Activated CD4-positive, CD25-positive, alpha-beta regulatory T cell treated with anti-CD3 and anti-CD28 coated beads, Interleukin-2, amount 50 U/mL, for 72 hours (primary cell): ENCODE data around the gene FAM219B.

ENCODE experiments used
- DNase-seq: peaks from one replicate; pipeline ENCODE4 v3.0.0; 2021

The FAM219B gene

GRCh38 chr15:74872702-74873035 is 34.0 kb downstream of the FAM219B start:
- no peak for DNase-seq

- DNase-seq = no peak
Measured at GRCh38 chr15:74870436-74871215, 36.0 kb downstream of the FAM219B start.

- DNase-seq = no peak
Measured at GRCh38 chr15:74869726-74870407, 36.8 kb downstream of the FAM219B start.

- DNase-seq = no peak
Measured at GRCh38 chr15:74869372-74869725, 37.3 kb downstream of the FAM219B start.

- no peak for DNase-seq
Measured at GRCh38 chr15:74868059-74868458, 38.6 kb downstream of the FAM219B start.

GRCh38 chr15:74867466-74868038 is 39.1 kb downstream of the FAM219B start:
- DNase-seq = no peak

GRCh38 chr15:74866090-74866489 is 40.6 kb downstream of the FAM219B start:
- no peak for DNase-seq

- DNase-seq = no peak
Measured at GRCh38 chr15:74865316-74865715, 41.3 kb downstream of the FAM219B start.

GRCh38 chr15:74864296-74864695 is 42.4 kb downstream of the FAM219B start:
- DNase-seq = no peak

- DNase-seq = no peak
Measured at GRCh38 chr15:74863239-74864056, 43.2 kb downstream of the FAM219B start.

GRCh38 chr15:74858369-74858740 is 48.3 kb downstream of the FAM219B start:
- DNase-seq = no peak

- DNase-seq = no peak
Measured at GRCh38 chr15:74857671-74858368, 48.8 kb downstream of the FAM219B start.

- no peak for DNase-seq
Measured at GRCh38 chr15:74857082-74857655, 49.5 kb downstream of the FAM219B start.

- DNase-seq = no peak
Measured at GRCh38 chr15:74856537-74856936, 50.1 kb downstream of the FAM219B start.

- no peak for DNase-seq
Measured at GRCh38 chr15:74855857-74856256, 50.8 kb downstream of the FAM219B start.

- no peak for DNase-seq
Measured at GRCh38 chr15:74854453-74855022, 52.1 kb downstream of the FAM219B start.

- DNase-seq = no peak
Measured at GRCh38 chr15:74851960-74852359, 54.7 kb downstream of the FAM219B start.

- DNase-seq = no peak
Measured at GRCh38 chr15:74850393-74850792, 56.3 kb downstream of the FAM219B start.
